HTR-8/SVneo (cell line): Measurements from ENCODE around the gene CTNNA1.

Experiments
- DNase-seq: peaks from one replicate; pipeline ENCODE4 v3.0.0; 2011; ENCODE audit warnings: low spot score, mixed read lengths; ENCODE audit not compliant: insufficient read length
- FAIRE-seq: peaks from 2 replicates; lab custom pipeline; 2011; peaks lifted over from hg19 to GRCh38; lab: Jason Lieb, UNC

CTNNA1 gene

DNA sequence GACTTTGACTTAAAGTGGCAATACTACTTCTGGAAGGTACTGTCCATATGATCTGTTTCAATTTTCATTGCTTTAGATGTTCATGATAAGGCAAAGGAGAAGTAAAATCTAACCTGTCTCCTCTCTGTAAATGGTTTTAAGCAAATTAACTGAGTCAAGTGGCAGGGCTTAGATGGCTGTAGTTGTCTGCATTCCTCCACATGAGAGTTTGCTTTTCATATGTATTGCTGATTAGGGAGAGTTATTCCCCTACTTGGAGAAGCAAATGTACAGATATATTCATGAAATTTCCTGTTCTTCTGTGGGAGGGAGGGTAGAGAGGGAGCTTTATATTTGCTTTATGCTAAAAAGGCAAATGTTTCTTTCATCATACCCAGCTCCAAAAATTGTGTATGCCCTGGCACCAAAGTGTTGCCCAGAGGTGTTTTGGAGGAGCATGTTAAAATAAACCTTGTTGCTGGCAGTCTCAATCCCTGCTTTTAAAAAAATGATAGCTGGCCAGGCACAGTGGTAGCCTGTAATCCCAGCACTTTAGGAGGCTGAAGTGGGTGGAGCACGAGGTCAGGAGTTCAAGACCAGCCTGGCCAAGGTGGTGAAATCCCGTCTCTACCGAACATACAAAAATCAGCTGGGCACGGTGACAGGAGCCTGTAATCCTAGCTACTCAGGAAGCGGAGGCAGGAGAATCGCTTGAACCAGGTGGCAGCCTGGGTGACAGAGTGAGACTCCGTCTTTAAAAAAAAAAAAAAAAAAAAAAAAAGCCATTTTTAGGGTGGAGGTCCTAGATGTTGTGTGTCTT lies 125.4 kb downstream of the CTNNA1 start:
- FAIRE-seq (no peak), DNase-seq (no peak)

- FAIRE-seq = no peak
- DNase-seq = no peak
Observed at GRCh38 chr5:138883211-138883610, 130.0 kb downstream of the CTNNA1 start.

DNA sequence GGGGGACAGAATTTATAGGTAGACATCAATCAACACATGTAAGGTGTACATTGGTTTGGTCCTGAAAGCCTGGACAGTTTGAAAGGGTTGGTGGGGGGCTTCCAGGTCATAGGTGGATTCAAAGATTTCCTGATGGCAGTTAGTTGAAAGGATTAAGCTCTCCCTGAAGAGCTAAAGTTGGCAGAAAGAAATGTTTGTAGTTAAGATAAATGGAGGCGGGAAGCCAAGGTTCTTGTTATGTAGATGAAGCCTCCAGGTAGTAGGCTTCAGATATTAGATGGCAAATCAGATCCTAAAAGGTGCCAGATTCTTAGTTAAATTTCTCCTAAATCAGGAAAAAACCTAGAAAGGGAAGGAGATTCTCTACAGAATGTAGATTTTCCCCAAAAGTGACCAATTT lies 130.9 kb downstream of the CTNNA1 start:
- DNase-seq (no peak), FAIRE-seq (no peak)

- no peak for FAIRE-seq
- no peak for DNase-seq
Observed at GRCh38 chr5:138884554-138884953, 131.3 kb downstream of the CTNNA1 start.

- DNase-seq (no peak), FAIRE-seq (no peak)
Observed at GRCh38 chr5:138889994-138890393, 136.8 kb downstream of the CTNNA1 start.

- FAIRE-seq (no peak), DNase-seq (no peak)
Observed at GRCh38 chr5:138890644-138891043, 137.4 kb downstream of the CTNNA1 start.

- FAIRE-seq = no peak
Observed at GRCh38 chr5:138895918-138896317, 142.7 kb downstream of the CTNNA1 start.

GRCh38 chr5:138898299-138898698 lies 145.1 kb downstream of the CTNNA1 start:
- no peak for FAIRE-seq

More at GRCh38 chr5:138895918-138896317, 142.7 kb downstream of the CTNNA1 start:
- no peak for DNase-seq

DNA sequence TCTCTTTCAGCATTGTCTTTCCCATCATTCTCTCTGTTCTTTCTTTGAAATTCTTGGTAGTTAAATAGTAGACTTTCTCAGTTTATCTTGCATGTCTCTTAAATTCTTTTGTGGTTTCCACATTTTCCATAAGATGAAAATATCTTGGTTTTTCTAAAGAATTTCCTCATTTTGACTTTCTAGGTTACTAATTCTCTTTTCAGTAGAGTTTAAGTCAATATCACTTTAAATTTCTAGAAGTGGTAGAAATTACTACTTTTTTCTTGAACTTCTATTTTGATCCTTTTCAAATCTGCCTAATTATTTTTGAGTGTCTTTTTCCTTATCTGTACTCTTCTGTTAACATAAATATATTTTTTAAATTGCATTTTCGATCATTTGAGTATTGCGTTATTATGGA lies 145.5 kb downstream of the CTNNA1 start:
- no peak for DNase-seq
- FAIRE-seq = no peak

More at GRCh38 chr5:138898299-138898698, 145.1 kb downstream of the CTNNA1 start:
- no peak for DNase-seq

GRCh38 chr5:138900281-138900965 lies 147.2 kb downstream of the CTNNA1 start:
- DNase-seq = peak; percentile 49
- no peak for FAIRE-seq

DNA sequence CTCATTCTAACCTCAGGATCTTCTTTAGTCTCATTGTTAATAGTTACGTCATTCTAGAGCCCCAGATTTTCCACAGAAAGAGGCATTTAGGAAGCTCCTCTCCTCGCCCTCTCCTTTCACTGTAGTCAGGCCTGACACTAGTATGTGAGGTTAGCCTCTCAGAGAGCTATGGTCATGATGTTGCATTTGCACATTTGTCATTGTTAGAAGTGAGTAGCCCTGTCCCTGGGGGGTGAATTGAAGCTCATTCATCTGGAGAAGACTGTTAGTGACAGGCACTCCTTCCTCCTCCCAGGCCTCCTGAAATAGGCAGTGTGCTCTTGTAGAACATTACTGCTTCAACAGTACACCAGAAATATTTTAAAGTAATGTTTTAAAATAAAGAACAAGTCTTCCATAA lies 148.5 kb downstream of the CTNNA1 start:
- FAIRE-seq (no peak), DNase-seq (no peak)

- FAIRE-seq (peak; percentile 85), DNase-seq (peak; percentile 52)
Observed at GRCh38 chr5:138903130-138903775, 150.0 kb downstream of the CTNNA1 start.

- no peak for FAIRE-seq
- DNase-seq = peak; percentile 21
Observed at GRCh38 chr5:138905541-138905940, 152.3 kb downstream of the CTNNA1 start.

- FAIRE-seq (no peak), DNase-seq (no peak)
Observed at GRCh38 chr5:138909734-138910133, 156.5 kb downstream of the CTNNA1 start.

GRCh38 chr5:138910546-138911185 lies 157.4 kb downstream of the CTNNA1 start:
- FAIRE-seq = no peak
- DNase-seq = no peak

GRCh38 chr5:138911441-138911840 lies 158.2 kb downstream of the CTNNA1 start:
- DNase-seq = no peak
- no peak for FAIRE-seq

DNA sequence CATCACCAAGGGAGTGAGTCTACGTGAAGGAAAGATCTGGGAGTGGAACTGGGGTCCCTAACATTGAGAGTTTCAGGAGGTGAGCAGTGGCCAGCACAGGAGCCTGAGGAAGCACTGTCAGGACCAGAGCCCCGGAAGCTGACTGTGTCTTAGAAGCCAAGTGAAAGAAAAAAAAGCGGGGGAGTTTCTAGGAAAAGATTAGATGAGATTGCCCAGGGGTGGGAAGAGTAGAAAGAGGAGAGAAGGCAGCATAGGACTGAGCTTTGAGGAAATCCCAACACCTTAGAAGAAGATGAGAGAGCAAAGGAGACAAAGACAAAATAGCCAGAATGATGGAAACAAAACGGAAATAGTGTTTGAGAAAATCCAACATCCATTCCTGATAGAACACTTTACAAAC lies 158.9 kb downstream of the CTNNA1 start:
- DNase-seq (no peak), FAIRE-seq (no peak)

DNA sequence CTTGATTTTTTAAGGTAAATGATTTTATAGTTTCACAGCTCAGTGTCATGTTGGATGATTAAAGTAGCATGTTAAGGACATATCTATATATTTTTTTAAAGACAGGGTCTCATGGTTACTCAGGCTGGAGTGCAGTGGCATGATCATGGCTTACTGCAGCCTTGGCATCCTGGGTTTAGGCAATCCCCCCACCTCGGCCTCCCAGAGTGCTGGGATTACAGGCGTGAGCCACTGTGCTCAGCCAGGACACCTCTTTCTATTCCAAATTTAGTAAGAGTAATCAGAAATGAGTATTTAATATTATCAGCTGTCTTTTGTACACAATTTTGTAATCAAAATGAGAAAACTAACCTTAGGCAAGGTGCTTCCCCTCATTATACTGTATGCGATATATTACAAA lies 160.5 kb downstream of the CTNNA1 start:
- DNase-seq (no peak), FAIRE-seq (no peak)

DNA sequence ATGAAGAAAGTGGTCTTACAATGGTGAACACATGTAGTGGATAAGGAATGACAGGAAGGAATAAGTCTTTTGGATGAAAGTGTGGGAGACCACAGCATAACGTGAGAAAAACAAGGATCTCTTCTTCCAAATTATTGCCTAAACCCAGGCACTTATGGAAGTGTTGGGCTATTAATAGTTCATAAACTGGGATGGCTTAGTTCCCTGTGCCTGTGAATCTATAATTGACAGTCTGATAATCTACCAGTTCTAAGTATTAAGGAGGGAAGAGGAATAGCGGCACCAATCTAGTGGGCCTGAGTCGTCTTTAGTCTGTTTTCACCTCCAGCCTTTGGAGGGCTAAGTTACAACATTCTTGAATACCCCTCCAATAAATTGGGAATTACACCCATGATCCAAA lies 161.1 kb downstream of the CTNNA1 start:
- no peak for DNase-seq
- FAIRE-seq = no peak

DNA sequence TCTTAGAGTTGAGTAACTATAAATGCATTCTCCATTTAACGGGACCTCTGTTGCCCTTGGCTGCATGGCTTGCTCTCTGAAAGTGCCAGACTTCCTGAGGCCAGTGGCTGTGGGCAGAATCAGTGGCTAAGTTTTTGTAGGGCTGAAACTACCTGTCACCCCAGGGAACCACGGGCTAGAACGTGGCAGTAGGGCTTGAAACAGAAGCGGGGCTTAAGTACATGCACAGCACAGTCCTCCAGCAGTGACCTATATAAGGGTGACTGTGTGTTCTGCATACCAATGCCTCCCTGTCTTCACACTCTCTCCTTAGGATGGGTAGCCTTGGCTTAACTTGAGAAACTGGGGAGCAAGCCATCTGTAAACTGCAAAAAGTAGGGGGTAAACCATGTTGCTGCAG lies 165.5 kb downstream of the CTNNA1 start:
- FAIRE-seq (no peak), DNase-seq (no peak)

GRCh38 chr5:138920181-138920580 lies 167.0 kb downstream of the CTNNA1 start:
- FAIRE-seq (no peak), DNase-seq (no peak)
